ENCODE data around the gene ACOX3. TPM values are rescaled to one million over a fixed set of nuclear protein-coding genes. Genes with fewer than 3 reads are reported as not detected.

ACOX3 gene
- total RNA-seq, 6 donors from 2014 or later: 23.7 to 56.6 (median 31.8) TPM

DNA sequence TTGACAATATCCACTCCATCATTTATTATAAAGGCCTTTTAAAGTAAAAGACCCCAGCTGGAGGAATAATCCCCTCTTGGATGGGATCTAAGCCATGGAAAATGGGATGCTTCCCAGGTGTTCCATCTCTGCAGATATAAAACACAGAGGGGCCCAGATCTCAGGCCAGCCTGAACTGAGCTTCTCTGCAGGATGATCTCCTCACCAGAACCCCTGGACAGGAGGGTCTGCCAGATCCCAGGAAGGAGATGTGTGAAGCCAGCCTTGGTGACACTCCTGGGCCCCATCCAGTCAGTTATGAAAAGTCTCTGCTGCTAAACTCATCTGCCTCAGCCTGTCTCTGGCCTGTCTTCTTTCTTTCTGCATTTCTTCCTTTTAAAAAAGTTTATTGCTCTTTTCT is 114.3 kb downstream of the ACOX3 start:
- Histone ChIP-seq H3K36me3 (no peaks in the 10 kb centered on the region), H3K27ac (no peak overlapping the region), H3K4me3 (no peak overlapping the region), H3K4me1 (peaks cover 0 to 5% (median 0%) of the 10 kb centered on the region in 4 donors), H3K9me3 (no peaks in the 10 kb centered on the region), H3K27me3 (no peaks in the 10 kb centered on the region)
- DNase-seq (no peak), ATAC-seq (ENCODE audit: low FRiP score in 2 of 2) (no peak)
- TF ChIP-seq EP300 (IDR thresholded peaks at IDR 0.05): no peak
- TF ChIP-seq POLR2AphosphoS5 (IDR thresholded peaks at IDR 0.05): no peak

DNA sequence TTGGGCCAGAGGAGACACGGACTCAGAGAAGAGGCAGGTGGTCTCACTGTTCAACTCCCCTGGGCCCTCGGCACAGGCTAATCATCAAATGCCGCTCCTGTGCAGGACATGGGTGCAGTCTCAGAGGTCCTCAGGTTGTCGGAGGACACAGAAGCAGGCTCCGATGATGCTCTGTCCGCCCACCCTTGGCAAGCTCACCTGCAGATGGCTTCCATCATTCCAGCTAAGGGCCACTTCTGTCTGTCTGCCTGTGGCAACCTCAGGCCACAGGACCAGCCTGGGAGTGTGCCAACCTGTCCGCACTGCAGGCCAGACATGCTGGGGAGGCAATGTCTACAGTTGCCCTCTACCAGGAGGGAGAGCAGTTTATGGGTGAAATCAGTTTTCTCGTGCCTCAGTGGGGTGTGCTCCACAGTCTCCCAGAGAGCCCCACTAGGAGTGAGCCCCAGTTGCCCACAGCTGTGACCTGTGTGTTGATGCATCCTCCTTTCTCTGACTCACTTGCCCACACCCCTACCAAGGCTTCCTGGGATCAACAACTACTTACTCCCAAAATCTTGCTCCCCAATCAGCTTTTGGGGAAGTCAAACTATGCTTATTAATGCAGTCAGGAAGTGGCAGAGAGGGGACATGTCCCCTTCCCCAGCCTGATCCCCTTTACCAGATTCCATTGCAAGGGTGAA is 115.1 kb downstream of the ACOX3 start:
- ATAC-seq (ENCODE audit: low FRiP score in 2 of 2): no peak
- Histone ChIP-seq H3K4me3 (no peak overlapping the region), H3K27ac (no peak overlapping the region), H3K9me3 (no peaks in the 10 kb centered on the region), H3K4me1 (peaks cover 0 to 5% (median 1%) of the 10 kb centered on the region in 4 donors), H3K36me3 (no peaks in the 10 kb centered on the region), H3K27me3 (no peaks in the 10 kb centered on the region)
- TF ChIP-seq POLR2AphosphoS5 (IDR thresholded peaks at IDR 0.05) (no peak), POLR2A (IDR thresholded peaks at IDR 0.05) (no peak), EP300 (IDR thresholded peaks at IDR 0.05) (no peak)
- TF ChIP-seq, protein P1, sequence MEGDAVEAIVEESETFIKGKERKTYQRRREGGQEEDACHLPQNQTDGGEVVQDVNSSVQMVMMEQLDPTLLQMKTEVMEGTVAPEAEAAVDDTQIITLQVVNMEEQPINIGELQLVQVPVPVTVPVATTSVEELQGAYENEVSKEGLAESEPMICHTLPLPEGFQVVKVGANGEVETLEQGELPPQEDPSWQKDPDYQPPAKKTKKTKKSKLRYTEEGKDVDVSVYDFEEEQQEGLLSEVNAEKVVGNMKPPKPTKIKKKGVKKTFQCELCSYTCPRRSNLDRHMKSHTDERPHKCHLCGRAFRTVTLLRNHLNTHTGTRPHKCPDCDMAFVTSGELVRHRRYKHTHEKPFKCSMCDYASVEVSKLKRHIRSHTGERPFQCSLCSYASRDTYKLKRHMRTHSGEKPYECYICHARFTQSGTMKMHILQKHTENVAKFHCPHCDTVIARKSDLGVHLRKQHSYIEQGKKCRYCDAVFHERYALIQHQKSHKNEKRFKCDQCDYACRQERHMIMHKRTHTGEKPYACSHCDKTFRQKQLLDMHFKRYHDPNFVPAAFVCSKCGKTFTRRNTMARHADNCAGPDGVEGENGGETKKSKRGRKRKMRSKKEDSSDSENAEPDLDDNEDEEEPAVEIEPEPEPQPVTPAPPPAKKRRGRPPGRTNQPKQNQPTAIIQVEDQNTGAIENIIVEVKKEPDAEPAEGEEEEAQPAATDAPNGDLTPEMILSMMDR (IDR thresholded peaks at IDR 0.05): no peak
- 85 to 92% methylated on average over 7 to 8 of the region's 8 CpGs for WGBS, 2 donors
- DNase-seq: no peak

- H3K4me3 ChIP-seq: no peak overlapping the region
Observed at GRCh38 chr4:8324640-8325239, 115.8 kb downstream of the ACOX3 start.

DNA sequence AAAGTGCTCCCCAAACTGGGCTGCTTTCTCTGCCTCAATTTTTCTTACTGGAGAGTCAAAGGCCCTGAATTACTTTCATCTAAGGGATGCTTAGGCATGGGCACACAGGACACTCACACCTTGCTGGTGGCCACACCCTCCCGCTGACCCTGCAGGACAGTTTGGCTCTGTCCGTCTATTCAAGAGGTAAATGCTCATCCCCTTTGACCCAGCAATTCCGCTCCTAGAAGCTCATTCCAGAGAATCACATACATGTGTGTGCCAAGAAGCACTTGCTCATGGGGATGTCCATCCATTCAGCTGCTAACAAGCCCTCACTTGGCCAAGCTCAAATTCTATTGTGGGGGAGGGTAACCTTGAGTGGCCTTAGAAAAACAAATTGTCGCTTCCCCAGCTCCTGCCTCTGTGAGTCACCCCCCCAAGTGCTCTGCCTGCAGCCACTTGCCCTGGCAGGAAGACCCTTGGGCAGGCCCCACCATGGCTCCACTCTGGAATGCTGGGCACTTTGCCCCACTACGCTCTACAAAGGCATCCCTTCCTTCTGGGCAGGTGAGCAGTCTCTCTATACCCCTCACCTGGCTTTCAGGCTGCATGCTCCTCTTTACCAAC is 116.5 kb downstream of the ACOX3 start:
- 91 to 92% methylated on average over 4 to 5 of the region's 5 CpGs for WGBS, 2 donors

More at GRCh38 chr4:8324640-8325239, 115.8 kb downstream of the ACOX3 start:
- Histone ChIP-seq H3K9me3 (no peaks in the 10 kb centered on the region), H3K27ac (no peak overlapping the region), H3K36me3 (no peaks in the 10 kb centered on the region), H3K27me3 (no peaks in the 10 kb centered on the region), H3K4me1 (peaks cover 0 to 7% (median 5%) of the 10 kb centered on the region in 4 donors)
- DNase-seq (no peak), ATAC-seq (ENCODE audit: low FRiP score in 2 of 2) (no peak)
- WGBS, 2 donors: 88 to 91% methylated on average over 6 of the region's 6 CpGs
- no peak for TF ChIP-seq POLR2A (IDR thresholded peaks at IDR 0.05)
- TF ChIP-seq EP300 (IDR thresholded peaks at IDR 0.05): no peak
- TF ChIP-seq, protein P1 (IDR thresholded peaks at IDR 0.05): no peak
- TF ChIP-seq POLR2AphosphoS5 (IDR thresholded peaks at IDR 0.05): no peak

More for the DNA sequence above, 116.5 kb downstream of the ACOX3 start:
- no peaks in the 10 kb centered on the region for H3K36me3 ChIP-seq
- H3K27me3 ChIP-seq: no peaks in the 10 kb centered on the region
- H3K9me3 ChIP-seq: no peaks in the 10 kb centered on the region
- H3K4me1 ChIP-seq: peaks cover 0 to 7% (median 5%) of the 10 kb centered on the region in 4 donors
- DNase-seq (no peak), ATAC-seq (ENCODE audit: low FRiP score in 2 of 2) (no peak)
- no peak overlapping the region for H3K4me3 ChIP-seq
- TF ChIP-seq POLR2A (IDR thresholded peaks at IDR 0.05) (no peak), POLR2AphosphoS5 (IDR thresholded peaks at IDR 0.05) (no peak), EP300 (IDR thresholded peaks at IDR 0.05) (no peak)
- TF ChIP-seq, protein P1 (IDR thresholded peaks at IDR 0.05): no peak
- H3K27ac ChIP-seq: no peak overlapping the region
